Uterus (tissue), 4 donors: ENCODE data around the gene C17orf107. TPM values are rescaled to one million over a fixed set of nuclear protein-coding genes. Genes with fewer than 3 reads are reported as not detected.
"Not testable (repeated sequence)": the region's sequence is repeated elsewhere in the genome, so short reads cannot be mapped to it uniquely, and the experiment has no call there.

Experiments
- DNase-seq, 2 donors: peaks; one replicate each; pipeline ENCODE4 v3.0.0-alpha.2; 2019 to 2020
- H3K27ac ChIP-seq, 2 donors: fragments of 200-600 bp; sonication (generic); 1 replicate in 1 of 2; 2 replicates in 1 of 2; pipeline ENCODE4 v1.5.1; 2016 to 2018
- H3K27me3 ChIP-seq, 2 donors: fragments of 200-600 bp; sonication (generic); one replicate each; pipeline ENCODE4 v1.5.1; 2018 to 2019; ENCODE audit warnings: control low read depth in 1 of 2
- H3K36me3 ChIP-seq, 2 donors: fragments of 200-600 bp; sonication (generic); one replicate each; pipeline ENCODE4 v1.5.1; 2019; ENCODE audit warnings: control low read depth in 1 of 2
- H3K4me1 ChIP-seq, 2 donors: fragments of 200-600 bp; sonication (generic); one replicate each; pipeline ENCODE4 v1.5.1; 2018 to 2019; ENCODE audit warnings: control low read depth in 1 of 2
- H3K4me3 ChIP-seq, 2 donors: fragments of 200-600 bp; sonication (generic); 1 replicate in 1 of 2; 2 replicates in 1 of 2; pipeline ENCODE4 v1.5.1; 2018 to 2019; ENCODE audit warnings: mild to moderate bottlenecking in 1 of 2
- H3K9me3 ChIP-seq, 2 donors: fragments of 200-600 bp; sonication (generic); one replicate each; pipeline ENCODE4 v1.5.1; 2019; ENCODE audit warnings: control low read depth in 1 of 2
- POLR2A ChIP-seq, 2 donors: fragments of 450-650 bp; IDR thresholded peaks; one replicate each; pipeline ENCODE4 v1.6.1; 2016; ENCODE audit warnings: antibody characterized with exemption in 2 of 2, mild to moderate bottlenecking in 1 of 2, moderate library complexity in 1 of 2
- intact Hi-C: fragments of 100-400 bp; cut with DNase I; formaldehyde crosslinking; loops from one replicate; pipeline ENCODE4 v1.15.1; 2023; ENCODE audit warnings: low total_unique reads
- total RNA-seq, 4 donors: library from RNA; depleted of rRNA in 3 of 4; stranded (reverse); fragments of >200 nt in 3 of 4; gene quantifications; one replicate each; pipeline versions ENCODE4 v1.1.0 to v1.2.4, GENCODE V29; 2014 to 2023
- TF ChIP-seq, protein P1 (sequence below), 4 experiments: fragments of 200-600 bp in 2 of 4; fragments of 450-650 bp in 2 of 4; sonication (generic) in 2 of 4; IDR thresholded peaks; one replicate each; pipeline ENCODE4 v1.5.1; 2016 to 2019; ENCODE audit warnings: antibody characterized with exemption in 4 of 4, mild to moderate bottlenecking in 2 of 4, moderate library complexity in 1 of 4
- donor health status: DM: yes; HTN: yes; CAD: no.

Gene C17orf107
- total RNA-seq, 4 donors from 2014 or later = 2.9 to 6.6 (median 3.5) TPM; not detected in 1

DNA sequence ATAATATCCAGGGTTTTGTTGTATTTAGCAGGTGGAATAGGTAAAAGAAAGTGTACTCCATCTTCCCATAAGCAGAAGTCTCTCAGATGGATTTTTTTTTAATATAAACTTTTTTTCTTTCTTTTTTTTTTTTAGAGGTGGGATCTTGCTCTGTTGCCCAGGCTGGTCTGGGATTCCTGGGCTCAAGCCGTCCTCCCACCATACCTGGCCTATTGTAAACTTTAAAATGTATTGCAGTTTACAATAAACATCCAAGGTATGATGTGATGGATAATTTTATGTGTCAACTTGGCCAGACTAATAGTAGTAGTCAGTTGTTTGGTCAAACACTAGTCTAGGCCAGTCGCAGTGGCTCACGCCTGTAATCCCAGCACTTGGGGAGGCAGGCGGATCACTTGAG lies 22.0 kb downstream of the C17orf107 start:
- Histone ChIP-seq H3K27ac (no peak overlapping the region), H3K4me1 (no peaks in the 10 kb centered on the region), H3K4me3 (no peak overlapping the region), H3K27me3 (no peaks in the 10 kb centered on the region), H3K36me3 (no peaks in the 10 kb centered on the region), H3K9me3 (no peaks in the 10 kb centered on the region)
- DNase-seq = no peak
- intact Hi-C loops = no loop called here
- TF ChIP-seq, protein P1, sequence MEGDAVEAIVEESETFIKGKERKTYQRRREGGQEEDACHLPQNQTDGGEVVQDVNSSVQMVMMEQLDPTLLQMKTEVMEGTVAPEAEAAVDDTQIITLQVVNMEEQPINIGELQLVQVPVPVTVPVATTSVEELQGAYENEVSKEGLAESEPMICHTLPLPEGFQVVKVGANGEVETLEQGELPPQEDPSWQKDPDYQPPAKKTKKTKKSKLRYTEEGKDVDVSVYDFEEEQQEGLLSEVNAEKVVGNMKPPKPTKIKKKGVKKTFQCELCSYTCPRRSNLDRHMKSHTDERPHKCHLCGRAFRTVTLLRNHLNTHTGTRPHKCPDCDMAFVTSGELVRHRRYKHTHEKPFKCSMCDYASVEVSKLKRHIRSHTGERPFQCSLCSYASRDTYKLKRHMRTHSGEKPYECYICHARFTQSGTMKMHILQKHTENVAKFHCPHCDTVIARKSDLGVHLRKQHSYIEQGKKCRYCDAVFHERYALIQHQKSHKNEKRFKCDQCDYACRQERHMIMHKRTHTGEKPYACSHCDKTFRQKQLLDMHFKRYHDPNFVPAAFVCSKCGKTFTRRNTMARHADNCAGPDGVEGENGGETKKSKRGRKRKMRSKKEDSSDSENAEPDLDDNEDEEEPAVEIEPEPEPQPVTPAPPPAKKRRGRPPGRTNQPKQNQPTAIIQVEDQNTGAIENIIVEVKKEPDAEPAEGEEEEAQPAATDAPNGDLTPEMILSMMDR (IDR thresholded peaks at IDR 0.05) = no peak
- no peak for TF ChIP-seq POLR2A (IDR thresholded peaks at IDR 0.05)

DNA sequence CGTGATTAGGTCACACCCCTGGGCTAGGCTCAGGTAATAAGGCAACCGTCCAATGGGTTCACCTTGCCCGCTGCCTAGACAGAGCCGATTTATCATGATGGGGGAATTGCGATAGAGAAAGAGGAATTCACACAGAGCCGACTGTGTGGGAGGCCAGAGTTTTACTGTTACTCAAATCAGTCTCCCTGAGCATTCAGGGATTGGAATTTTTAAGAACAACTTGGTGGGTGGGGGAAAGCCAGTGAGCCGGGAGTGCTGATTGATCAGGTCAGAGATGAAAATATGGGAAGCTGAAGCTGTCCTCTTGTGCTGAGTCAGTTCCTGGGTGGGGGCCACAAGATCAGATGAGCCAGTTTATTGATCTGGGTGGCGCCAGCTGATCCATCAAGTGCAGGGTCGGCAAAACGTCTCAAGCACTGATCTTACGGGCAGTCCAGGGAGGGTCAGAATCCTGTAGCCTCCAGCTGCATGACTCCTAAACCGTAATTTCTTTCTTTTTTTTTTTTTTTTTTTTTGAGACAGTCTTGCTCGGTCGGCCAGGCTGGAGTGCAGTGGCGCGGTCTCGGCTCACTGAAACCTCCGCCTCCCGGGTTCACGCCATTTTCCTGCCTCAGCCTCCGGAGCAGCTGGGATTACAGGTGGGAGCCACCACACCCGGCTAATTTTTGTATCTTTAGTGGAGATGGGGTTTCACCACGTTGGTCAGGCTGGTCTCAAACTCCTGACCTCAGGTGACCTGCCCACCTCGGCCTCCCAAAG lies 27.4 kb downstream of the C17orf107 start:
- H3K27me3 ChIP-seq, H3K9me3 ChIP-seq, DNase-seq, H3K4me3 ChIP-seq, H3K27ac ChIP-seq, H3K36me3 ChIP-seq, intact Hi-C loops, H3K4me1 ChIP-seq: not testable (repeated sequence)

DNA sequence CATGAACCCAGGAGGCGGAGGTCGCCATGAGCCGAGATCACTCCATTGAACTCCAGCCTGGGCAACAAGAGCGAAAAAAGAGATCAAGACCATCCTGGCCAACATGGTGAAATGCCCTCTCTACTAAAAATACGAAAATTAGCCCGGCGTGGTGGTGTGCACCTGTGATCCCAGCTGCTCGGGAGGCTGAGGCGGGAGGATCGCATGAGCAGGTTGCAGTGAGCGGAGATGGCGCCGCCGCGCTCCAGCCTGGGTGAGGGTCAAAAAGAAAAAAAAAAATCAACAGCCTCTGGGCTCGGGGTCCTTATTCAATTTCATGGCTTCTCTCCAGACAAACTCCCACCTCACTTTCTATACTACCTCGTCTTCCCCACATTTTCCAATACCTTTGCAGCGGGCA lies 29.5 kb downstream of the C17orf107 start:
- no peak for DNase-seq

DNA sequence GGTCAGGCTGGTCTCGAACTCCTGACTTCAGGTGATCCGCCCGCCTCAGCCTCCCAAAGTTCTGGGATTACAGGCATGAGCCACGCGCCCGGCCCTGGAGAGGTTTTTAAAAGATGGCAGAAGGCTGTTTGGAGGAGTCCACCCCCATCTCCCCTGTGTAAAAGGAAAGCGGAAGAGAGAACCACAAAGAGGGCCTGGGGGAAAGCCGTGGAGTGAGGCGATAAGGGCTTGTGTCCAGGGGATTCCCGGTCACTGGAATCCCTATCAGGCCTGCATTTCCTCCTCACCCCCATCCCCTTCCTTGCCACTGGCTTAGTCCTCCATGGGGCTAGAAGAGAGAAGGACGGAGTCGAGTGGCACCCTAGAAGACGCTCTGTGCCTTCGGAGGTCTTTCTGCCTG lies 32.6 kb downstream of the C17orf107 start, which contains the start of gene GP1BA:
Gene GP1BA, plus strand, starts transcription at position 315 of the 400 bp plus-strand sequence. CDS start 328 bp downstream, outside the sequence.
- no peak for TF ChIP-seq POLR2A (IDR thresholded peaks at IDR 0.05)
- TF ChIP-seq, protein P1 (IDR thresholded peaks at IDR 0.05) = no peak
- H3K27ac ChIP-seq = no peak within 1 kb of the TSS
- H3K36me3 ChIP-seq = no peaks in the 10 kb centered on the region
- no peak within 1 kb of the TSS for H3K4me3 ChIP-seq
- H3K27me3 ChIP-seq = no peaks in the 10 kb centered on the region
- intact Hi-C loops = no loop called here
- no peaks in the 10 kb centered on the region for H3K4me1 ChIP-seq
- H3K9me3 ChIP-seq = no peaks in the 10 kb centered on the region
- no peak for DNase-seq

More for the DNA sequence above, 29.5 kb downstream of the C17orf107 start:
- TF ChIP-seq, protein P1 (IDR thresholded peaks at IDR 0.05) = no peak
- TF ChIP-seq POLR2A (IDR thresholded peaks at IDR 0.05) = no peak
- H3K36me3 ChIP-seq = no peaks in the 10 kb centered on the region
- intact Hi-C loops = no loop called here
- no peaks in the 10 kb centered on the region for H3K27me3 ChIP-seq
- H3K4me3 ChIP-seq = no peak overlapping the region
- no peaks in the 10 kb centered on the region for H3K4me1 ChIP-seq
- H3K9me3 ChIP-seq = no peaks in the 10 kb centered on the region
- H3K27ac ChIP-seq = no peak overlapping the region

DNA sequence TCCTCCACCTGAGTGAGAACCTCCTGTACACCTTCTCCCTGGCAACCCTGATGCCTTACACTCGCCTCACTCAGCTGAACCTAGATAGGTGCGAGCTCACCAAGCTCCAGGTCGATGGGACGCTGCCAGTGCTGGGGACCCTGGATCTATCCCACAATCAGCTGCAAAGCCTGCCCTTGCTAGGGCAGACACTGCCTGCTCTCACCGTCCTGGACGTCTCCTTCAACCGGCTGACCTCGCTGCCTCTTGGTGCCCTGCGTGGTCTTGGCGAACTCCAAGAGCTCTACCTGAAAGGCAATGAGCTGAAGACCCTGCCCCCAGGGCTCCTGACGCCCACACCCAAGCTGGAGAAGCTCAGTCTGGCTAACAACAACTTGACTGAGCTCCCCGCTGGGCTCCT lies 33.4 kb downstream of the C17orf107 start:
- no peak overlapping the region for H3K4me3 ChIP-seq
- H3K36me3 ChIP-seq = no peaks in the 10 kb centered on the region
- H3K27me3 ChIP-seq = no peaks in the 10 kb centered on the region
- no peak for DNase-seq
- H3K4me1 ChIP-seq = no peaks in the 10 kb centered on the region
- no peaks in the 10 kb centered on the region for H3K9me3 ChIP-seq
- intact Hi-C loops = no loop called here
- H3K27ac ChIP-seq = no peak overlapping the region
- TF ChIP-seq, protein P1 (IDR thresholded peaks at IDR 0.05) = no peak
